ENCODE data around the gene MYBPC3. TPM values are rescaled to one million over a fixed set of nuclear protein-coding genes. Genes with fewer than 3 reads are reported as not detected.

MYBPC3 gene
- total RNA-seq, 1 donor from 2014 or later: not detected

- Histone ChIP-seq H3K27me3 (no peaks in the 10 kb centered on the region), H3K27ac (no peak overlapping the region), H3K36me3 (no peaks in the 10 kb centered on the region), H3K9me3 (no peaks in the 10 kb centered on the region), H3K4me3 (no peak overlapping the region), H3K4me1 (no peaks in the 10 kb centered on the region)
- DNase-seq (ENCODE audit: low spot score in 2 of 2): no peak
- intact Hi-C loops (cut with DNase I): no loop called here
- TF ChIP-seq CTCF (IDR thresholded peaks at IDR 0.05): no peak
Measured at GRCh38 chr11:47388697-47389576, 36.4 kb upstream of the MYBPC3 start.

- intact Hi-C loops (cut with DNase I): no loop called here
- DNase-seq (ENCODE audit: low spot score in 2 of 2): no peak
- TF ChIP-seq CTCF (IDR thresholded peaks at IDR 0.05): no peak
- no peaks in the 10 kb centered on the region for H3K36me3 ChIP-seq
- H3K9me3 ChIP-seq: no peaks in the 10 kb centered on the region
- no peaks in the 10 kb centered on the region for H3K27me3 ChIP-seq
- H3K27ac ChIP-seq: no peak overlapping the region
- H3K4me3 ChIP-seq: no peak overlapping the region
- no peaks in the 10 kb centered on the region for H3K4me1 ChIP-seq
Measured at GRCh38 chr11:47387944-47388696, 35.6 kb upstream of the MYBPC3 start.

GRCh38 chr11:47384498-47384897, 32.0 kb upstream of the MYBPC3 start:
- H3K4me3 ChIP-seq: no peak overlapping the region
- intact Hi-C loops (cut with DNase I): no loop called here
- no peak for TF ChIP-seq CTCF (IDR thresholded peaks at IDR 0.05)
- H3K4me1 ChIP-seq: no peaks in the 10 kb centered on the region
- no peak overlapping the region for H3K27ac ChIP-seq
- H3K36me3 ChIP-seq: no peaks in the 10 kb centered on the region
- no peaks in the 10 kb centered on the region for H3K27me3 ChIP-seq
- no peak for DNase-seq (ENCODE audit: low spot score in 2 of 2)
- H3K9me3 ChIP-seq: no peaks in the 10 kb centered on the region

GRCh38 chr11:47383071-47383470, 30.6 kb upstream of the MYBPC3 start:
- no peaks in the 10 kb centered on the region for H3K9me3 ChIP-seq
- no peak for TF ChIP-seq CTCF (IDR thresholded peaks at IDR 0.05)
- no peaks in the 10 kb centered on the region for H3K27me3 ChIP-seq
- H3K27ac ChIP-seq: no peak overlapping the region
- no peaks in the 10 kb centered on the region for H3K4me1 ChIP-seq
- no peak overlapping the region for H3K4me3 ChIP-seq
- H3K36me3 ChIP-seq: no peaks in the 10 kb centered on the region
- intact Hi-C loops (cut with DNase I): no loop called here
- no peak for DNase-seq (ENCODE audit: low spot score in 2 of 2)

- no peak for TF ChIP-seq CTCF (IDR thresholded peaks at IDR 0.05)
- H3K9me3 ChIP-seq: no peaks in the 10 kb centered on the region
- no peak for DNase-seq (ENCODE audit: low spot score in 2 of 2)
- no peak overlapping the region for H3K27ac ChIP-seq
- H3K36me3 ChIP-seq: no peaks in the 10 kb centered on the region
- H3K27me3 ChIP-seq: no peaks in the 10 kb centered on the region
- no peaks in the 10 kb centered on the region for H3K4me1 ChIP-seq
- H3K4me3 ChIP-seq: no peak overlapping the region
- intact Hi-C loops (cut with DNase I): no loop called here
Measured at GRCh38 chr11:47380078-47380477, 27.6 kb upstream of the MYBPC3 start.
